ENCODE measurements around the gene POP4. TPM values are rescaled to one million over a fixed set of nuclear protein-coding genes. Genes with fewer than 3 reads are reported as not detected.

Gene POP4
- total and polyA plus RNA-seq, 2 of the 13 experiments (the other 11 are each of a cell fraction or from before 2014, with no cell fraction given), result 32.2 to 84.0 TPM

- TF ChIP-seq EEA1 (CRISPR knock-in tag; IDR thresholded peaks at IDR 0.05; ENCODE audit: borderline replicate concordance) (no peak; the same call in 1 of the 2 replicates), ZFX (CRISPR knock-in tag; IDR thresholded peaks at IDR 0.05; ENCODE audit: low read depth) (peak; percentile 84; the same call in 1 of the 2 replicates), TOPORS (CRISPR knock-in tag; IDR thresholded peaks at IDR 0.05) (no peak), BRD4 (CRISPR knock-in tag; IDR thresholded peaks at IDR 0.05) (no peak; the same call in 1 of the 2 replicates), ZNF275 (CRISPR knock-in tag; IDR thresholded peaks at IDR 0.05; ENCODE audit: borderline replicate concordance) (0 out of 2 replicates have a peak, but pooled peaks have one; percentile 29), ZNF784 (CRISPR knock-in tag; IDR thresholded peaks at IDR 0.05; ENCODE audit: borderline replicate concordance) (no peak; the same call in 1 of the 2 replicates), MXD1 (CRISPR knock-in tag; IDR thresholded peaks at IDR 0.05) (no peak), ZC3H13 (CRISPR knock-in tag; IDR thresholded peaks at IDR 0.05) (peak; percentile 76; the same call in 1 of the 2 replicates), POLR2G (IDR thresholded peaks at IDR 0.05; ENCODE audit: low read depth, low read length) (peak; percentile 98), ZNF414 (CRISPR knock-in tag; IDR thresholded peaks at IDR 0.05) (peak; percentile 73; the same call in 1 of the 2 replicates), MTA3 (CRISPR knock-in tag; IDR thresholded peaks at IDR 0.05) (no peak), TFAP4 (IDR thresholded peaks at IDR 0.05; ENCODE audit: borderline replicate concordance, low read depth) (peak; percentile 82; the same call in 1 of the 2 replicates), HMGXB3 (CRISPR knock-in tag; IDR thresholded peaks at IDR 0.05; ENCODE audit: borderline replicate concordance) (peak; percentile 59; the same call in 1 of the 2 replicates), HOXA5 (CRISPR knock-in tag; IDR thresholded peaks at IDR 0.05) (peak; percentile 75; the same call in 1 of the 2 replicates), ZBTB34 (CRISPR knock-in tag; IDR thresholded peaks at IDR 0.05) (no peak), ZNF274 (CRISPR knock-in tag; IDR thresholded peaks at IDR 0.05) (no peak; the same call in 1 of the 2 replicates), TMF1 (CRISPR knock-in tag; IDR thresholded peaks at IDR 0.05; ENCODE audit: low read depth) (no peak), MIER3 (CRISPR knock-in tag; IDR thresholded peaks at IDR 0.05; ENCODE audit: borderline replicate concordance) (peak; percentile 67; the same call in 1 of the 2 replicates)
These were observed at the start of gene POP4 (continued) for GRCh38 chr19:29605653-29606419.
